UCSD-AML1 (cell line): ENCODE data around the gene PCNP.
"Not testable (repeated sequence)": the region's sequence is repeated elsewhere in the genome, so short reads cannot be mapped to it uniquely, and the experiment has no call there.

Source experiments
- DNase-seq: peaks from one replicate; lab custom pipeline; 2025; ENCODE audit not compliant: unreplicated experiment; lab: John Stamatoyannopoulos, UW

PCNP gene

GRCh38 chr3:101631098-101631796, 57.3 kb downstream of the PCNP start:
- no peak for DNase-seq

DNA sequence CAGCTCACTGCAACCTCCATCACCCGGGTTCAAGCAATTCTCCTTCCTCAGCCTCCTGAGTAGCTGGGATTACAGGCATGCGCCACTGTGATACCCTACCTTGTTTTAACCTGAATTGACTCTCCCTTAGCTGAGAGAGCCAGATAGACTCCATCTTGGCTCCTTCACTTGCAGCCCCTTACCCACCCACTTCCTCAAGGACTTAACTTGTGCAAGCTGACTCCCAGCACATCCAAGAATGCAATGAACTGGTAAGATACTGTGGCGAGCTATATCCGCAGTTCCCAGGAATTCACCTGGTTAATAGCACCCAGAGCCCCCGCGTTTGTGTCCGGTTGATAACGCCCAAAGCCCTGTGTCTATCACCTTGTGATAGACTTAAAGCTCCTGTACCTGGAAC, 58.0 kb downstream of the PCNP start:
- DNase-seq: not testable (repeated sequence)

DNA sequence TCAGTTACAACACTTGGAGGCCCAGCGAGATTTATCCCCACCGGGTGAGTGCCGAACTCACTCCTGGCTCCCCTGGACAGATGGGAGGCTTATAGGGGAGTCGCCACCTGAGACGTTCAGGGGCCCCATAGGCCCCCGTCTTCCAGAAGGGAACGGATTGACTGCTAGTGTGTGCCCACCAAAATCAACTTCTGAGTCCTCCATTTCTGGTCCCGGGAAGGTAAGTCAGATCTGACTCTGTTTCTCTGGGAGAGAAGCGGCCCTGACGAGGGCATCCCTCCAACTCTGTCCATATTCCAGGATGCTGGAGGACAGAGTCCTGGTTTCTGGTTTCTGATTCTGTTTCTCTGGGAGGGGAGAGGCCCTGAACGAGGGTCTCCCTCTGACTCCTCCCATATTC, 58.6 kb downstream of the PCNP start:
- no peak for DNase-seq

DNA sequence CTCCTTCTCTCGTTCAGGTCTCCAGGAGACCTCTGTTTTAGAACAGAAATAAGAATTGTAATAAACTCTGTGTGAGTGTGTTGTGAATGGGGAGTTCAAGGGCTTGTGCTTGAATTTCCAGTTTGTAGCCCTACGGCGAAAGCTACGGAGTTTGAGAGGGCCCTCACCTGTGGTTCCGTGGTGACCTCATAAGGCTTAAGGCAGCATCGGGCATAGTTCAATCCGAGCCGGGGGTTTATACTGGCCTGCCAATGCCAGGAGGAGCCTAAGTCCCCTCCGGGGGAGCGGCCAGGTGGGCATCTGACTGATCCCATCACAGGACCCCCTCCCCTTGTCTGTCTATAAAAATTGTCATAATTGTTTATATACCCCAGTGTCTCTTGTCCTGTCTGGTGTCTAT, 59.2 kb downstream of the PCNP start:
- no peak for DNase-seq

DNA sequence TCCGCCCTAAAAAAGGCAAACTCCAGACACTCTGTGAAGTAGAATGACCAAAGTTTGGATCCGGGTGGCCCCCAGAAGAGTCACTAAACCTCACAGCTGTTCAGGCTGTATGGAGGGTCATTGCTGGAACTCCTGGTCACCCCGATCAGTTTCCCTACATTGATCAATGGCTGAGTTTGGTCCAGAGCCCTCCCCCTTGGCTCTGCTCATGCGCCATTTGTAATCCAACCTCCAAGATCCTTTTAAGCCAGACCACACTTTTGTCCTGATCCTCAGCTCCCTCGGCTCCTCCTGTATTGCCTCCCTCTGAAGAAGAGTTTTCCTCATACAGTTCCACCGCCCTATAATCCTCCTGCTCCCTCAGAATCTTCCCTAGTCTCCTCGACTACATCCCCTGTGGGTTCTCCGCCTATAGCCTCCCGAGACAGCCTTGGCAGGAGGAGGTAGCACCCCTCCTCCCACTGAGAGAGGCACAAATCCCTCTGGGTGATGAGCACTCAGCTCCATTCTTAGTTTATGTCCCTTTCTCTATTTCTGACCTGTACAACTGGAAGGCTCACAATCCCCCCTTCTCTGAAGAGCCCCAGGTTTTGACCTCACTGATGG, 60.7 kb downstream of the PCNP start:
- no peak for DNase-seq

DNA sequence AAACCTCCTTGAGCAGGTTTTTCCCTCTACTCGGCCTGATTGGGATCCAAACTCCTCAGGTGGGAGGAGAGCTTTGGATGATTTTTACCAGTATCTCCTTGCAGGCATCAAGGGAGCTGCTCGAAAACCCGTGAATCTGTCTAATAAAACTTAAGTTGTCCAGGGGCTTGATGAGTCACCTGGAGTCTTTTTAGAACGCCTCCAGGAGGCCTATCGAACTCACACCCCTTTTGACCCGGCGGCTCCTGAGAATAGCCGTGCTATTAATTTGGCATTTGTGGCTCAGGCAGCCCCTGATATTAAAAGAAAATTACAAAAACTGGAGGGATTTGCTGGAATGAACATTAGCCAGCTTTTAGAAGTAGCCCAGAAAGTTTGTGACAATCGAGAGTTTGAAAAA, 61.4 kb downstream of the PCNP start:
- DNase-seq: no peak

GRCh38 chr3:101635954-101636798, 62.2 kb downstream of the PCNP start:
- peak; percentile 68 for DNase-seq

DNA sequence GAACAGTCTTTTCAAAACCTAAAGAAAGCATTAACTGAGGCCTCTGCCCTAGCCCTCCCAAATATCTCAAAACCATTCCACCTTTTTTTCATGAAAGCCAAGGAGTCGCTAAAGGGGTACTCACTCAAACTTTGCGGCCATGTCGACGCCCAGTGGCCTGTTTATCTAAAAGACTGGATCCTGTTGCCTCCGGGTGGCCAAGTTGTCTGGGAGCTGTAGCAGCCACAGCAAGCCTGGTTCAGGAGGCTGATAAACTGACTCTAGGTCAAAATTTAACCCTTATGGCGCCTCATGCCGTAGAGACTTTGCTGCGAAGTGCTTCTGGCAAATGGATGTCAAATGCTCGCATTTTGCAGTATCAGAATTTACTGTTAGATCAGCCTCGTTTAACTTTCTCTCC, 63.5 kb downstream of the PCNP start:
- DNase-seq: no peak

GRCh38 chr3:101638261-101638745, 64.3 kb downstream of the PCNP start:
- DNase-seq: no peak

GRCh38 chr3:101639280-101639963, 65.4 kb downstream of the PCNP start:
- DNase-seq: no peak

DNA sequence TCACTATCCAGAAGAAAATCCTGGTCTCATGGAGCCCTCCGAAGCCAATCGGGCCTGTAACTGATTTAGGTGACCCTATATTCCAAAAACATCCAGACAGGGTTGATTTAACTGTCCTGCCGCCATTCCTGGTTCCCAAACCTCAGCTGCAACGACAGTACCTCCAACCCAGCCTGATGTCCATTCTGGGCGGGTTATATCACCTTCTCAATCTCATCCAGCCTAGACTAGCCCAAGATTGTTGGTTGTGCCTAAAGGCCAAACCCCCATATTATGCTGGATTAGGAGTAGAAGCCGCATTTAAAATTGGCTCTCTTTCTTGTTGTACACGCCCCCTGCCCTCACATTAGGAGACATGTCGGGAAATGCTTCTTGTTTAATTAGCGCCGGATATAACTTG, 66.3 kb downstream of the PCNP start:
- no peak for DNase-seq

DNA sequence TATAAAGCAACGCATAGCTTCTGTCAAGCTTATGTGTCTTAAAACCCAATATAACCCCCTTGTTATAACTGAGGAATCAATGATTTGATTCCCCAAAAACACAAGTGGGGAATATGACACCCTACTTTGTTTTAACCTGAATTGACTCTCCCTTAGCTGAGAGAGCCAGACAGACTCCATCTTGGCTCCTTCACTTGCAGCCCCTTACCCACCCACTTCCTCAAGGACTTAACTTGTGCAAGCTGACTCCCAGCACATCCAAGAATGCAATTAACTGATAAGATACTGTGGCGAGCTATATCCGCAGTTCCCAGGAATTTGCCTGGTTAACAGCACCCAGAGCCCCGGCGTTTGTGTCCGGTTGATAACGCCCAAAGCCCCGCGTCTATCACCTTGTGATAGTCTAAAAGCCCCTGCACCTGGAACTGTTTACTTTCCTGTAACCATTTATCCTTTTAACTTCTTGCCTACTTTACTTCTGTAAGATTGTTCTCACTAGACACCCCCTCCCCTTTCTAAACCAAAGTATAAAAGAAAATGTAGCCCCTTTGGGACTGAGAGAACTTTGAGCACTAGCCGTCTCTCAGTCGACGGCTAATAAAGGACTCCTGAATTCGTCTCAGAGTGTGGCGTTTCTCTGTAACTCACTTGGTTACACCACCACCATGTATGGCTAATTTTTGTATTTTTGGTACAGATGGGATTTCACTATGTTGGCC, 67.6 kb downstream of the PCNP start:
- not testable (repeated sequence) for DNase-seq

DNA sequence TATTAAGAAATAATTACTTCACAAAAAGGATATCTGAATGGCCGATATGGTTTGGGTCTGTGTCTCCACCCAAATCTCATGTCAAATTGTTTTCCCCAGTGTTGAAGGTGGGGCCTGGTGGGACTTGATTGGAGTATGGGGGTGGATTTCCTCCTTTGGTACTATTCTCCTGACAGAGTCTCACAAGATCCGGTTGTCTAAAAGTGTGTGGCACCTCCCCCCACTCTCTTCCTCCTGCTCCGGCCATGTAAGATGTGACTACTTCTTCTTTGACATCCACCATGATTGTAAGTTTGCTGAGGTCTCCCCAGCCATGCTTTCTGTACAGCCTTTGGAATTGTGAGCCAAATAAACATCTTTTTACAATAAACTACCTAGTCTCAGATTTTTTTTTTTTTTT, 68.5 kb downstream of the PCNP start:
- DNase-seq: peak; percentile 11

DNA sequence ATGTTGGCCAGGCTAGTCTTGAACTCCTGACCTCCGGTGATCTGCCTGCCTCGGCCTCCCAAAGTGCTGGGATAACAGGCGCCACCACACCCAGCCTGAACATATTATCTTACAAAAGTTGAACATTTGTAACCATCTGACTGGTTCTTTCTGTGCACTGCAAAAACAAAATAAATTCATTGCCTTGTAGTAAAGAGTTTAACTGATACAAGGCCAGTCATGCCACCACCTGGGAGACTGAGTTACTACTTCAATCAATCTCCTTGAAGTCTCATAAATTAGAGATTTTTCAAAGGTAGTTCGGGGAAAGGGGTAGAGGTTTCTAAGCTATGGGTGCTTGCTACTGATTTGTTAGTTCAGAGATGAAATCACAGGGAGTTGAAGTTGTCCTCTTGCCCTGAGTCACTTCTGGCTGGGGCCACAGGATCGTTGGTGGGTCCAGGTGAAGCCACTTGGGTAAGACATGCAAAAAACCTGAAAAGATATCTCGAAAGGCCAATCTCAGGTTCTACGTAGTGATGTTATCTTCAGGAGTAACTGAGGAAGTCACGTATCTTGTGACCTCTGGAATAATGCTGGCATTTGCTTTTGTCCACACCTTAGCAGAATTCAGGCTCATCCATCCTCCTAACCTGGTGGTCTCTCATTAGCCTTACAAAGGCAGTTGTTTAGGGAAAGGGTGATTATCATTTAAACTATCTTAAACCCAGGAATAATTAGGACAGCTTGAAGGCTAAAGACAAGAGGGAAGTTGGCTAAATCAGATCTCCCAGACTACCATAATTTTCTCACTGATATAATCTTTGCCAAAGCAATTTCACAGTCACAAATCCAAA, 69.2 kb downstream of the PCNP start:
- DNase-seq: no peak
